ENCODE measurements around the gene CYSRT1.

GRCh38 chr9:137251490-137252268, 26.7 kb downstream of the CYSRT1 start:
- TF ChIP-seq, protein P1, sequence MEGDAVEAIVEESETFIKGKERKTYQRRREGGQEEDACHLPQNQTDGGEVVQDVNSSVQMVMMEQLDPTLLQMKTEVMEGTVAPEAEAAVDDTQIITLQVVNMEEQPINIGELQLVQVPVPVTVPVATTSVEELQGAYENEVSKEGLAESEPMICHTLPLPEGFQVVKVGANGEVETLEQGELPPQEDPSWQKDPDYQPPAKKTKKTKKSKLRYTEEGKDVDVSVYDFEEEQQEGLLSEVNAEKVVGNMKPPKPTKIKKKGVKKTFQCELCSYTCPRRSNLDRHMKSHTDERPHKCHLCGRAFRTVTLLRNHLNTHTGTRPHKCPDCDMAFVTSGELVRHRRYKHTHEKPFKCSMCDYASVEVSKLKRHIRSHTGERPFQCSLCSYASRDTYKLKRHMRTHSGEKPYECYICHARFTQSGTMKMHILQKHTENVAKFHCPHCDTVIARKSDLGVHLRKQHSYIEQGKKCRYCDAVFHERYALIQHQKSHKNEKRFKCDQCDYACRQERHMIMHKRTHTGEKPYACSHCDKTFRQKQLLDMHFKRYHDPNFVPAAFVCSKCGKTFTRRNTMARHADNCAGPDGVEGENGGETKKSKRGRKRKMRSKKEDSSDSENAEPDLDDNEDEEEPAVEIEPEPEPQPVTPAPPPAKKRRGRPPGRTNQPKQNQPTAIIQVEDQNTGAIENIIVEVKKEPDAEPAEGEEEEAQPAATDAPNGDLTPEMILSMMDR (IDR thresholded peaks at IDR 0.05; ENCODE audit: extremely low read depth in 1 of 2, insufficient read depth in 1 of 2, low read depth in 1 of 2, low read length in 2 of 2): no peak
- TF ChIP-seq POLR2A (IDR thresholded peaks at IDR 0.05; ENCODE audit: low read depth, low read length) (no peak), FOS (IDR thresholded peaks at IDR 0.05; ENCODE audit: borderline replicate concordance, insufficient read depth, low read length) (no peak), MYC (IDR thresholded peaks at IDR 0.05; ENCODE audit: low read depth, low read length) (no peak), GATA2 (IDR thresholded peaks at IDR 0.05; ENCODE audit: insufficient read depth, insufficient read length, low read depth, low read length) (no peak), POLR2AphosphoS5 (IDR thresholded peaks at IDR 0.05; ENCODE audit: insufficient read depth, low read depth, low read length) (no peak), EZH2 (IDR thresholded peaks at IDR 0.05; ENCODE audit: borderline replicate concordance, low read depth, low read length, severe bottlenecking) (no peak), JUN (IDR thresholded peaks at IDR 0.05; ENCODE audit: borderline replicate concordance, insufficient read depth, insufficient read length, low read depth) (no peak)
- TF ChIP-seq, protein P2, sequence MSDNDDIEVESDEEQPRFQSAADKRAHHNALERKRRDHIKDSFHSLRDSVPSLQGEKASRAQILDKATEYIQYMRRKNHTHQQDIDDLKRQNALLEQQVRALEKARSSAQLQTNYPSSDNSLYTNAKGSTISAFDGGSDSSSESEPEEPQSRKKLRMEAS (IDR thresholded peaks at IDR 0.05; ENCODE audit: insufficient read depth, insufficient read length): no peak
